Thyroid gland (tissue), 4 donors: Measurements from ENCODE around the gene H3-3A. TPM values are rescaled to one million over a fixed set of nuclear protein-coding genes. Genes with fewer than 3 reads are reported as not detected.

Experiments
- DNase-seq, 2 donors: peaks; one replicate each; pipeline ENCODE4 v3.0.0-alpha.2; 2019
- H3K27ac ChIP-seq, 3 donors: fragments of 200-600 bp; sonication (generic); 1 replicate in 2 of 3; 2 replicates in 1 of 3; pipeline ENCODE4 v1.5.1; 2016 to 2019; ENCODE audit warnings: mild to moderate bottlenecking in 1 of 3, moderate library complexity in 1 of 3
- H3K27me3 ChIP-seq: fragments of 200-600 bp; sonication (generic); one replicate; pipeline ENCODE4 v1.5.1; 2019
- H3K36me3 ChIP-seq, 2 donors: fragments of 200-600 bp; sonication (generic); one replicate each; pipeline ENCODE4 v1.5.1; 2016 to 2019
- H3K4me1 ChIP-seq, 2 donors: fragments of 200-600 bp; sonication (generic); one replicate each; pipeline ENCODE4 v1.5.1; 2017 to 2019
- H3K4me3 ChIP-seq, 3 donors: fragments of 200-600 bp; sonication (generic); replicated peaks in 1 of 3; 1 replicate in 2 of 3; 2 replicates in 1 of 3; pipeline ENCODE4 v1.5.1; 2016; ENCODE audit warnings: mild to moderate bottlenecking in 1 of 3
- H3K9me3 ChIP-seq: fragments of 200-600 bp; sonication (generic); one replicate; pipeline ENCODE4 v1.5.1; 2017
- CTCF ChIP-seq, 6 experiments: fragments of 200-600 bp in 3 of 6; fragments of 450-650 bp in 3 of 6; sonication (generic) in 3 of 6; IDR thresholded peaks; one replicate each; pipeline ENCODE4 v1.5.1; 2016 to 2019; ENCODE audit warnings: antibody characterized with exemption in 6 of 6, mild to moderate bottlenecking in 2 of 6, inconsistent platforms in 1 of 6, moderate library complexity in 1 of 6
- POLR2A ChIP-seq, 2 donors: fragments of 450-650 bp; IDR thresholded peaks; one replicate each; pipeline ENCODE4 v1.6.1; 2017; ENCODE audit warnings: antibody characterized with exemption in 2 of 2, mild to moderate bottlenecking in 2 of 2, moderate library complexity in 1 of 2
- WGBS, 2 donors: methylation state at CpG; one replicate each; pipeline ENCODE4 v1.1.5; 2017; 5-methylcytosine and 5-hydroxymethylcytosine counted together
- intact Hi-C: fragments of 100-400 bp; cut with DNase I; formaldehyde crosslinking; loops from one replicate; pipeline ENCODE4 v1.15.1; 2023
- total RNA-seq, 4 donors: library from RNA; depleted of rRNA; stranded (reverse); fragments of >200 nt; gene quantifications; one replicate each; pipeline ENCODE4 v1.2.3, GENCODE V29; 2016

H3-3A gene
- total RNA-seq, 4 donors from 2014 or later = 304 to 610 (median 445) TPM

GRCh38 chr1:226097866-226098625 lies 35.5 kb downstream of the H3-3A start:
- no peaks in the 10 kb centered on the region for H3K4me1 ChIP-seq
- H3K27ac ChIP-seq = no peak overlapping the region
- no peak overlapping the region for H3K4me3 ChIP-seq
- H3K36me3 ChIP-seq = no peaks in the 10 kb centered on the region
- WGBS, 2 donors = 73 to 78% methylated on average over 5 of the region's 5 CpGs
- H3K27me3 ChIP-seq = no peaks in the 10 kb centered on the region
- no peaks in the 10 kb centered on the region for H3K9me3 ChIP-seq
- intact Hi-C loops = no loop called here
- DNase-seq = no peak
- TF ChIP-seq POLR2A (IDR thresholded peaks at IDR 0.05) (no peak), CTCF (IDR thresholded peaks at IDR 0.05) (no peak)

- no peak for DNase-seq
- intact Hi-C loops = no loop called here
Measured at GRCh38 chr1:226098870-226099835, 36.6 kb downstream of the H3-3A start.

GRCh38 chr1:226100436-226101391 lies 38.2 kb downstream of the H3-3A start:
- WGBS, 2 donors = 17 to 19% methylated on average over 32 of the region's 32 CpGs
- DNase-seq = peak; percentile 46 to 54
- Histone ChIP-seq H3K4me1 (no peaks in the 10 kb centered on the region), H3K9me3 (no peaks in the 10 kb centered on the region), H3K36me3 (no peaks in the 10 kb centered on the region), H3K4me3 (peak overlapping the region in 2 of 3 donors; percentile 15 to 28), H3K27me3 (no peaks in the 10 kb centered on the region), H3K27ac (no peak overlapping the region)
- no peak for TF ChIP-seq POLR2A (IDR thresholded peaks at IDR 0.05)
- no peak for TF ChIP-seq CTCF (IDR thresholded peaks at IDR 0.05)
- intact Hi-C loops = no loop called here

More at GRCh38 chr1:226098870-226099835, 36.6 kb downstream of the H3-3A start:
- WGBS, 2 donors = 89 to 97% methylated on average over 3 of the region's 3 CpGs
- no peaks in the 10 kb centered on the region for H3K9me3 ChIP-seq
- H3K4me3 ChIP-seq = no peak overlapping the region
- no peaks in the 10 kb centered on the region for H3K36me3 ChIP-seq
- H3K27me3 ChIP-seq = no peaks in the 10 kb centered on the region
- H3K4me1 ChIP-seq = no peaks in the 10 kb centered on the region
- no peak overlapping the region for H3K27ac ChIP-seq
- TF ChIP-seq CTCF (IDR thresholded peaks at IDR 0.05) (no peak), POLR2A (IDR thresholded peaks at IDR 0.05) (no peak)

- Histone ChIP-seq H3K27ac (no peak overlapping the region), H3K9me3 (no peaks in the 10 kb centered on the region), H3K4me3 (no peak overlapping the region), H3K36me3 (no peaks in the 10 kb centered on the region), H3K27me3 (no peaks in the 10 kb centered on the region), H3K4me1 (peaks cover 6 to 10% of the 10 kb centered on the region in 2 donors)
- TF ChIP-seq CTCF (IDR thresholded peaks at IDR 0.05) (no peak), POLR2A (IDR thresholded peaks at IDR 0.05) (no peak)
- intact Hi-C loops = no loop called here
- 72 to 81% methylated on average over 8 of the region's 8 CpGs for whole genome bisulfite sequencing, 2 donors
- DNase-seq = no peak
Measured at GRCh38 chr1:226104671-226105121, 42.2 kb downstream of the H3-3A start.
